ENCODE data around the gene TRIM24.
"Not testable (repeated sequence)": the region's sequence is repeated elsewhere in the genome, so short reads cannot be mapped to it uniquely, and the experiment has no call there.

TRIM24 gene

GRCh38 chr7:138477581-138477980 is 17.5 kb downstream of the TRIM24 start:
- Histone ChIP-seq H3K4me3 (ENCODE audit: low read depth, low read length) (no peak overlapping the region), H3K9me3 (no peaks in the 10 kb centered on the region), H3K4me1 (no peaks in the 10 kb centered on the region), H3K27me3 (no peaks in the 10 kb centered on the region), H3K36me3 (no peaks in the 10 kb centered on the region; the same call in 1 of the 2 replicates)
- DNase-seq, result no peak
- no peak for TF ChIP-seq CTCF (IDR thresholded peaks at IDR 0.05; ENCODE audit: low read depth, low read length)

DNA sequence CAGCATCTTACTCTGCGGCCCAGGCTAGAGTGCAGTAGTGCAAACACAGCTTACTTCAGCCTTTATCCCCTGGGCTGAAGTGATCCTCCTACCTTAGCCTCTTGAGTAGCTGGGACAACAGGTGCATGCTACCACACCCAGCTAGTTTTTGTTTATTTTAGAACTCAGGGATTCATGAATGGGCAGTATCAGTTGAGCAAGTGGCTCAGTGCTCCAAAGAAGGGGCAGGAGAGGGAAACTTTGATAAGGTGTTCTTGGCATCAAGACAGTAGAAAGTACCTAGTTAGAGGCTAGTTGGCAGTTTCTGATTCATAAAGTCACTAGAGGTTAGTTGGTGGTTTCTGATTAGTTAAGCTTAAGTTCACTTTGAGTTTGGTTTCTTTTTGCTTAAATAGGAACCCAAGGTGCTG is 18.4 kb downstream of the TRIM24 start:
- DNase-seq, result no peak
- Histone ChIP-seq H3K36me3 (peaks cover 8% of the 10 kb centered on the region), H3K9me3 (no peaks in the 10 kb centered on the region), H3K4me1 (no peaks in the 10 kb centered on the region), H3K4me3 (ENCODE audit: low read depth, low read length) (no peak overlapping the region), H3K27me3 (no peaks in the 10 kb centered on the region)
- no peak for TF ChIP-seq CTCF (IDR thresholded peaks at IDR 0.05; ENCODE audit: low read depth, low read length)

DNA sequence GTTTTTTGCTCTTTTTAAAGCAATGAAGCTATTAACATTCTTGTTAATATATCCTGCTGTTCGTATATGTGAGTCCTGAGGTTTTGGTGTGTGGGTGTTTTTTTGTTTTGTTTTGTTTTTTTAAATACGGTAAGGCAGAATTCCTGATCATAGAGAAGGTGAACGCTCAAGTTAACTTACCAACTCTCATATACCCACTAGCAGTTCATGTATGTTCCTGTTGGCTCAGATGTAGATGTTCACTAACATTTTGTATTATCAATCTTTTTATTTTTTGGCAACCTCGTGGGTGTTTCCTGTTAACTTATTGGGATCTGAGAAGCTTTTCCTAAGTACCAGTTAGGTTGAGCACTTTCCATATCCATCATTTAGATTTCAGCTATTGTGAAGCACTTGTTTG is 20.5 kb downstream of the TRIM24 start:
- Histone ChIP-seq H3K27me3 (no peaks in the 10 kb centered on the region), H3K36me3 (peaks cover 8% of the 10 kb centered on the region), H3K9me3 (peaks cover 2% of the 10 kb centered on the region; the same call in 1 of the 2 replicates), H3K4me1 (no peaks in the 10 kb centered on the region), H3K4me3 (ENCODE audit: low read depth, low read length) (no peak overlapping the region)
- DNase-seq, result no peak
- TF ChIP-seq CTCF (IDR thresholded peaks at IDR 0.05; ENCODE audit: low read depth, low read length), result no peak

GRCh38 chr7:138481447-138482380 is 21.7 kb downstream of the TRIM24 start:
- Histone ChIP-seq H3K36me3 (peaks cover 8% of the 10 kb centered on the region), H3K4me3 (ENCODE audit: low read depth, low read length) (no peak overlapping the region), H3K4me1 (no peaks in the 10 kb centered on the region), H3K27me3 (no peaks in the 10 kb centered on the region), H3K9me3 (peaks cover 7% of the 10 kb centered on the region; the same call in 1 of the 2 replicates)
- no peak for TF ChIP-seq CTCF (IDR thresholded peaks at IDR 0.05; ENCODE audit: low read depth, low read length)
- no peak for DNase-seq

DNA sequence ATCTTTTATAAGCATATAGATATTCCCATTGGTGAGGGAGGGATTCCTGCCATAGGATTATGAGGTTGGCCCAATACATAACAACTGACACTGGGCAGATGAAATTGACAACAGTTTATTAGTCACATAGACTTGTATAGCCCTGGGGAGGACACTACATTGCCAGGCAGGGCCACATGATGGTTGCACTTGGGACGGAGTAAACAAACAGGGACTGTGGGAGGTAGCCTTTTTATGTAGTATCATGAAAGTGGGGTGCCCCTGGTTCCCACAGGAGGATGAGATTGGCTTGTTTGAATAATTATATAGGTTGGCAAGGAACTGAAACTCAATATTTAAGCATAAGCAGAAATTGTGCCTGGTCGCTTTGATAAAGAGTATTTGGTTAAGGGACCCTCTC is 23.5 kb downstream of the TRIM24 start:
- Histone ChIP-seq H3K9me3 (peaks cover 7% of the 10 kb centered on the region; the same call in 1 of the 2 replicates), H3K4me1 (no peaks in the 10 kb centered on the region), H3K36me3 (peaks cover 8% of the 10 kb centered on the region)

GRCh38 chr7:138485508-138485907 is 25.4 kb downstream of the TRIM24 start:
- not testable (repeated sequence) for H3K27me3 ChIP-seq; H3K4me1 ChIP-seq; H3K9me3 ChIP-seq; DNase-seq; H3K36me3 ChIP-seq; H3K4me3 ChIP-seq (ENCODE audit: low read depth, low read length)

More for the DNA sequence above, 23.5 kb downstream of the TRIM24 start:
- no peak for TF ChIP-seq CTCF (IDR thresholded peaks at IDR 0.05; ENCODE audit: low read depth, low read length)
- no peak for DNase-seq
- Histone ChIP-seq H3K4me3 (ENCODE audit: low read depth, low read length) (no peak overlapping the region), H3K27me3 (no peaks in the 10 kb centered on the region)

GRCh38 chr7:138489139-138489538 is 29.1 kb downstream of the TRIM24 start:
- not testable (repeated sequence) for H3K4me3 ChIP-seq (ENCODE audit: low read depth, low read length); H3K9me3 ChIP-seq; H3K4me1 ChIP-seq; DNase-seq; H3K36me3 ChIP-seq; H3K27me3 ChIP-seq

All from BE2C (cell line).